Suprapubic skin (tissue), 4 donors: ENCODE measurements around the gene KDM2A. TPM values are rescaled to one million over a fixed set of nuclear protein-coding genes. Genes with fewer than 3 reads are reported as not detected.

Experiments
- DNase-seq, 2 donors: peaks; one replicate each; pipeline ENCODE4 v3.0.0-alpha.2; 2019; ENCODE audit warnings: low spot score in 2 of 2
- H3K27ac ChIP-seq: fragments of 200-600 bp; sonication (generic); one replicate; pipeline ENCODE4 v1.5.1; 2019
- H3K27me3 ChIP-seq: fragments of 200-600 bp; sonication (generic); one replicate; pipeline ENCODE4 v1.5.1; 2019
- H3K36me3 ChIP-seq: fragments of 200-600 bp; sonication (generic); one replicate; pipeline ENCODE4 v1.5.1; 2019
- H3K4me1 ChIP-seq: fragments of 200-600 bp; sonication (generic); one replicate; pipeline ENCODE4 v1.5.1; 2019
- H3K4me3 ChIP-seq: fragments of 200-600 bp; sonication (generic); one replicate; pipeline ENCODE4 v1.5.1; 2019; ENCODE audit warnings: mild to moderate bottlenecking
- H3K9me3 ChIP-seq: fragments of 200-600 bp; sonication (generic); one replicate; pipeline ENCODE4 v1.5.1; 2019
- EP300 ChIP-seq: sonication (generic); formaldehyde crosslinking; IDR thresholded peaks from one replicate; pipeline ENCODE4 v1.6.1; 2017; ENCODE audit warnings: antibody characterized with exemption
- POLR2A ChIP-seq, 2 donors: fragments of 450-650 bp; IDR thresholded peaks; one replicate each; pipeline ENCODE4 v1.6.1; 2017; ENCODE audit warnings: antibody characterized with exemption in 2 of 2, mild to moderate bottlenecking in 2 of 2, moderate library complexity in 2 of 2
- POLR2AphosphoS5 ChIP-seq, 3 donors: sonication (generic); formaldehyde crosslinking; IDR thresholded peaks; one replicate each; pipeline ENCODE4 v1.6.1; 2017; ENCODE audit warnings: antibody characterized with exemption in 3 of 3
- WGBS: methylation state at CpG from one replicate; pipeline ENCODE4 v1.1.5; 2018; 5-methylcytosine and 5-hydroxymethylcytosine counted together
- total RNA-seq, 4 donors: library from RNA; depleted of rRNA; stranded (reverse); fragments of >200 nt; gene quantifications; one replicate each; pipeline ENCODE4 v1.1.0, GENCODE V29; 2016
- TF ChIP-seq, protein P1 (sequence below), 2 donors: fragments of 200-600 bp in 1 of 2; fragments of 450-650 bp in 1 of 2; sonication (generic) in 1 of 2; IDR thresholded peaks; one replicate each; pipeline ENCODE4 v1.5.1; 2016 to 2019; ENCODE audit warnings: antibody characterized with exemption in 2 of 2, mild to moderate bottlenecking in 1 of 2, moderate library complexity in 1 of 2

Gene KDM2A
- total RNA-seq, 4 donors from 2014 or later = 76.0 to 142 (median 84.8) TPM

DNA sequence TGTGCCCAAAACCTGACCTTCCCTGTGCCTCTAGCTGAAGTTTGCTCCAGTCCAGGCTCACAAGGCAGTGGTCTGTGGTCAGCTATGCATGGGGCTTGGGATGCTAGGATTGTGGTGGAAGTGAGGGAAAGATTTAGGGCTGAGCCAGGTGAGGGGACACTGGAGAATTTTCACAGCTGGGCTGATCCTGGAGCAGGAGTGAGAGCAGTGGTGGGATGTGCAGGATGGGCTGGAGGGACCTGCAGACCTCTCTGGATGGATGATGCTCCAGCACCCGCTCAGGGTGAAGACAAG, 23.9 kb upstream of the KDM2A start:
- Histone ChIP-seq H3K27me3 (peaks cover 3% of the 10 kb centered on the region), H3K27ac (no peak overlapping the region), H3K9me3 (no peaks in the 10 kb centered on the region), H3K36me3 (no peaks in the 10 kb centered on the region), H3K4me1 (no peaks in the 10 kb centered on the region), H3K4me3 (no peak overlapping the region)
- no peak for DNase-seq
- TF ChIP-seq, protein P1, sequence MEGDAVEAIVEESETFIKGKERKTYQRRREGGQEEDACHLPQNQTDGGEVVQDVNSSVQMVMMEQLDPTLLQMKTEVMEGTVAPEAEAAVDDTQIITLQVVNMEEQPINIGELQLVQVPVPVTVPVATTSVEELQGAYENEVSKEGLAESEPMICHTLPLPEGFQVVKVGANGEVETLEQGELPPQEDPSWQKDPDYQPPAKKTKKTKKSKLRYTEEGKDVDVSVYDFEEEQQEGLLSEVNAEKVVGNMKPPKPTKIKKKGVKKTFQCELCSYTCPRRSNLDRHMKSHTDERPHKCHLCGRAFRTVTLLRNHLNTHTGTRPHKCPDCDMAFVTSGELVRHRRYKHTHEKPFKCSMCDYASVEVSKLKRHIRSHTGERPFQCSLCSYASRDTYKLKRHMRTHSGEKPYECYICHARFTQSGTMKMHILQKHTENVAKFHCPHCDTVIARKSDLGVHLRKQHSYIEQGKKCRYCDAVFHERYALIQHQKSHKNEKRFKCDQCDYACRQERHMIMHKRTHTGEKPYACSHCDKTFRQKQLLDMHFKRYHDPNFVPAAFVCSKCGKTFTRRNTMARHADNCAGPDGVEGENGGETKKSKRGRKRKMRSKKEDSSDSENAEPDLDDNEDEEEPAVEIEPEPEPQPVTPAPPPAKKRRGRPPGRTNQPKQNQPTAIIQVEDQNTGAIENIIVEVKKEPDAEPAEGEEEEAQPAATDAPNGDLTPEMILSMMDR (IDR thresholded peaks at IDR 0.05) = no peak
- no peak for TF ChIP-seq POLR2A (IDR thresholded peaks at IDR 0.05)
- TF ChIP-seq EP300 = no peak
- no peak for TF ChIP-seq POLR2AphosphoS5 (IDR thresholded peaks at IDR 0.05)
- WGBS = 60% methylated on average over 1 of the region's 1 CpG

DNA sequence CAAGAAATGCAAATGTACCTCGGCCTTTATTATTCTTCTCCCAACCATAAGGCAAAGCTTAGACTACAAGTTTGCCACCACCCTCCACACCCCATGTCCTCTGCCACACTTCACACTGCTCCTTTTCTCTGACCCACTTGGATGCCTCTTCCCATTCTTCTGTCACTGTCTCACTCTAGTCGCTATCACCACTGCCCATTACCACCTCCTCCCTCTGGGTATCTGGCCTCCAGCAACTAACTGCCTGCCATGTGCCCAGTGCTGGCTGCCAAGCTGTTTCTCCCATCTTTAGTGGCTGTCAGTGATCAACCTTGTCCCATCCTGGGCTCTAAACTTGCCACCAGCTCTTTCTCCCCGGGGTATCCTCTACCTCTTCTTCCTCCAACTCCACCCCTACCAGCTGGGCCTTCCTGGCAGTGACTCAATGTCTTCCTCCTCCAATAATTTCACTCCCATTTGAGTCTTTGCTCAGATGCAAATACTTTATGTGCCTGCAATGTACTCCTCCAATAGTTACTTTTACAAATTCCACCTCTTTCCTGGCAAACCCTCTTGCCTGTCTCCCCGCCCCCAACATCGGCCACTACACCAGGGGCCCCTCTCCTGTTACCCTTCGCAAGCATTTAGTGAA, 20.1 kb upstream of the KDM2A start:
- TF ChIP-seq, protein P1 (IDR thresholded peaks at IDR 0.05) = no peak
- no peak for TF ChIP-seq POLR2AphosphoS5 (IDR thresholded peaks at IDR 0.05)
- no peak for TF ChIP-seq EP300
- TF ChIP-seq POLR2A (IDR thresholded peaks at IDR 0.05) = no peak
- WGBS = 69% methylated on average over 6 of the region's 6 CpGs

DNA sequence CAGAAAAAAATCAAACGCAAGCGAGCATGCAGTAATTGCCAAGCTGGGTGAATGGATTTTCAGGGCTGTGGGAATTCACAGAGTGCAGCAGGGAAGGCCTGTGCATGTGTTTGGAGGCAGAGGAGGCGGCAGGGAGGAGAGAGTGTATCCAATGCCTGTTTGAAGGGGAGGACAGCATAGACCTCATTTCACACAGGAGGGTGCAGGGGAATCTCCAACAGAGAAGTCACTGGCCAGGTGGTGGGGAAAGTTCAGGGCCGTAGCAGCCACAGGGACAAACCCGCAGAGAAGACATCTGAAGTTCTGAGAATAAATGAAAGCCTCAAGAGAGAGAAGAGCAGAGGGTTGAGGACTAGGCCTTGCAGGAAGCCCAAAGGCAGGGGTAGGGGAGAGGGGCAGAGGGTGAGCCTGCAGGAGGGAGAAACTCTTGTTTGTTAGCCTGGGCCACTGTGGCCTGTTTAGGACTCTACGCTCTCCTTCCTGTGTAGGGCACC, 19.2 kb upstream of the KDM2A start:
- no peaks in the 10 kb centered on the region for H3K9me3 ChIP-seq
- WGBS = 89% methylated on average over 6 of the region's 6 CpGs
- TF ChIP-seq EP300 (no peak), POLR2AphosphoS5 (IDR thresholded peaks at IDR 0.05) (no peak)
- TF ChIP-seq, protein P1 (IDR thresholded peaks at IDR 0.05) = no peak
- H3K27ac ChIP-seq = no peak overlapping the region
- H3K4me3 ChIP-seq = no peak overlapping the region
- DNase-seq = no peak
- no peaks in the 10 kb centered on the region for H3K4me1 ChIP-seq
- H3K36me3 ChIP-seq = no peaks in the 10 kb centered on the region
- H3K27me3 ChIP-seq = no peaks in the 10 kb centered on the region

More for the DNA sequence above, 20.1 kb upstream of the KDM2A start:
- H3K4me3 ChIP-seq = no peak overlapping the region
- H3K9me3 ChIP-seq = no peaks in the 10 kb centered on the region
- H3K36me3 ChIP-seq = no peaks in the 10 kb centered on the region
- no peaks in the 10 kb centered on the region for H3K27me3 ChIP-seq
- no peaks in the 10 kb centered on the region for H3K4me1 ChIP-seq
- H3K27ac ChIP-seq = no peak overlapping the region
- DNase-seq = no peak

DNA sequence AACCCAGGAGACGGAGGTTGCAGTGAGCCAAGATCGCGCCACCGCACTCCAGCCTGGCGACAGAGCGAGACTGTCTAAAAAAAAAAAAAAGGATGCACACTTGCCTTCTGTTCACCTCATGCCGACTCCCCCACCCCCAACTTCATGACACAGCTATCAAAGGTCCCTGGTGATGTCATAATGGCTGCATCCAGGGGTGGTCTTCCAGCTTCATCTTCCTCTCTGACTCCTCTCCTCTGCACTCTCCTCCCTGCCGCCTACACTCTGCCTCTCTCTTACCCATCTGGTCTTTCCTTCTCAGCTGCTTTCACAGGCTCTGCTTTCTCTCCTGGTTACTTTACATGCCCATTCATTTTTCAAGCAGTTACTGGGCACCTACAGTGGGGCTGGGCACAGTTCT, 16.4 kb upstream of the KDM2A start:
- no peaks in the 10 kb centered on the region for H3K36me3 ChIP-seq
- no peak overlapping the region for H3K27ac ChIP-seq
- WGBS = 92% methylated on average over 8 of the region's 8 CpGs

DNA sequence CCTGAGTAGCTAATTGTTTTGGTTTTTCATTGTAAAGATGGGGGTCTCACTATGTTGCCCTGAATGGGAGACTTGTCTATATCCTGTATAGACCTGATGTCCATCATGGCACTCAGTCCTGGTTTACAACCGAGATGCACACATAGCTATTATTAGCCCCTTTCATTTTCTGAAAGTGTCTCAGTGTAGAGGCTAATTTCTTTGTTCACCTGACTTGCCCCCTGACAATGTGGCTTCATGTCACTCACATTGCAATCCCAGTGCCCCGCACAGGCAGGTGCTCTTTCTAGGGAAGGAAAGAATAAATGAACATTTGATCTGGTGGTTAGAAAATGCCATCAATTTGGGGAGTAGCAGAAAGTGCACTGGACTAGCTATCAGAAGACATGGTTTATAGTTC, 13.1 kb upstream of the KDM2A start:
- TF ChIP-seq EP300 (no peak), POLR2A (IDR thresholded peaks at IDR 0.05) (no peak)
- TF ChIP-seq, protein P1 (IDR thresholded peaks at IDR 0.05) = no peak
- no peak overlapping the region for H3K27ac ChIP-seq
- WGBS = 97% methylated on average over 2 of the region's 2 CpGs
- DNase-seq = no peak
- no peaks in the 10 kb centered on the region for H3K36me3 ChIP-seq
- no peaks in the 10 kb centered on the region for H3K27me3 ChIP-seq
- H3K4me3 ChIP-seq = no peak overlapping the region
- H3K4me1 ChIP-seq = peaks cover 4% of the 10 kb centered on the region
- H3K9me3 ChIP-seq = no peaks in the 10 kb centered on the region

More for the DNA sequence above, 16.4 kb upstream of the KDM2A start:
- no peak for DNase-seq
- TF ChIP-seq POLR2A (IDR thresholded peaks at IDR 0.05) = no peak
- Histone ChIP-seq H3K4me3 (no peak overlapping the region), H3K4me1 (no peaks in the 10 kb centered on the region), H3K27me3 (no peaks in the 10 kb centered on the region), H3K9me3 (no peaks in the 10 kb centered on the region)

DNA sequence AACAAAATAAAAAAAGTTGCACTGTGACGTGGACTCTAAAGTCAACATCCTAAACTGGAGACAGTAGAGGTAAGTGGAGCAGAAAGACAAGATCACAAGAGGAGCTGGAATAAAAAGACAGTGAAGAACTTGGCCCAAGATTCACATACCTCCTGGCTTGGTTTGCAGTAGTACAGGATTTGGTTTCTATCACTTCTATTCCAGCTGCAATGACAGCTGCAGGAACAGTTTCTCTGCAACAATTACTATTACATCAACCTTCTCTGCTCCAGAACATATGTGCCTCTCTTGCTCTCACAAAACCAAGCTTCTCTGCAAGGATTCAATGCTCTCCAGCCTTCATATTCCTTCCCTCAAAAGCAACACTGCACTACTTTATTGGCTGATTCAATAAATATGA, 7.8 kb upstream of the KDM2A start:
- no peak for TF ChIP-seq POLR2AphosphoS5 (IDR thresholded peaks at IDR 0.05)
- TF ChIP-seq, protein P1 (IDR thresholded peaks at IDR 0.05) = no peak
- TF ChIP-seq POLR2A (IDR thresholded peaks at IDR 0.05) = no peak
- TF ChIP-seq EP300 = no peak
- Histone ChIP-seq H3K4me1 (peaks cover 13% of the 10 kb centered on the region), H3K9me3 (no peaks in the 10 kb centered on the region), H3K27ac (peak overlapping the region; percentile 11), H3K27me3 (no peaks in the 10 kb centered on the region), H3K36me3 (no peaks in the 10 kb centered on the region), H3K4me3 (no peak overlapping the region)
- no peak for DNase-seq
- 32% methylated on average over 1 of the region's 1 CpG for WGBS
